Omental fat pad (tissue), 4 donors: ENCODE results near the gene EFNA5. TPM values are rescaled to one million over a fixed set of nuclear protein-coding genes. Genes with fewer than 3 reads are reported as not detected.
"Not testable (repeated sequence)": the region's sequence is repeated elsewhere in the genome, so short reads cannot be mapped to it uniquely, and the experiment has no call there.

Experiments
- ATAC-seq: fragments of 150-250 bp; one replicate; pipeline ENCODE4 v1.9.1; 2016; ENCODE audit warnings: mild to moderate bottlenecking, moderate library complexity; ENCODE audit not compliant: low FRiP score
- DNase-seq: peaks from one replicate; pipeline ENCODE4 v3.0.0-alpha.2; 2019; ENCODE audit warnings: low spot score
- total RNA-seq, 4 donors: library from RNA; depleted of rRNA; stranded (reverse); fragments of >200 nt; gene quantifications; one replicate each; pipeline ENCODE4 v1.1.0, GENCODE V29; 2016
- TF ChIP-seq, protein P1 (sequence below), 3 donors: fragments of 450-650 bp; IDR thresholded peaks; one replicate each; pipeline ENCODE4 v1.5.1; 2016 to 2017; ENCODE audit warnings: antibody characterized with exemption in 3 of 3, mild to moderate bottlenecking in 3 of 3, moderate library complexity in 2 of 3

The EFNA5 gene
- total RNA-seq, 4 donors from 2014 or later = 9.0 to 26.3 (median 14.0) TPM

DNA sequence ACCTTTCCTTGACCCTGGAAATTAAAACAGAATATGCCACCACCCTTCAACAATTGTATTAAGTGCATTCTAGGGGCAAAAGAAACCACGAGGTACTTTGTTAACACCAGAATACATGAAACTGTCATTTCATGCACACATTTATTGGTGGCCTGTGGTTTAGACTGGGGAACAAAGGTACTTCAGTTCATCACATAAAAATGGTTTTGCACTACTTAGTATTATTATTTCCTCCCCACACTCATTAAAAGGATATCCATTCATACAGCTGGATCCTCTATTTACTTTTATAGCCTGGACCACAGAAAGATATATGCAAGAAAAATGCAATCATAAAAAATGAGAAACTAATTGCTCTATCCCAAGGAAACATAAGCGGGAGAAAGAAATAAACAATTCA lies 230.9 kb downstream of the EFNA5 start:
- TF ChIP-seq, protein P1, sequence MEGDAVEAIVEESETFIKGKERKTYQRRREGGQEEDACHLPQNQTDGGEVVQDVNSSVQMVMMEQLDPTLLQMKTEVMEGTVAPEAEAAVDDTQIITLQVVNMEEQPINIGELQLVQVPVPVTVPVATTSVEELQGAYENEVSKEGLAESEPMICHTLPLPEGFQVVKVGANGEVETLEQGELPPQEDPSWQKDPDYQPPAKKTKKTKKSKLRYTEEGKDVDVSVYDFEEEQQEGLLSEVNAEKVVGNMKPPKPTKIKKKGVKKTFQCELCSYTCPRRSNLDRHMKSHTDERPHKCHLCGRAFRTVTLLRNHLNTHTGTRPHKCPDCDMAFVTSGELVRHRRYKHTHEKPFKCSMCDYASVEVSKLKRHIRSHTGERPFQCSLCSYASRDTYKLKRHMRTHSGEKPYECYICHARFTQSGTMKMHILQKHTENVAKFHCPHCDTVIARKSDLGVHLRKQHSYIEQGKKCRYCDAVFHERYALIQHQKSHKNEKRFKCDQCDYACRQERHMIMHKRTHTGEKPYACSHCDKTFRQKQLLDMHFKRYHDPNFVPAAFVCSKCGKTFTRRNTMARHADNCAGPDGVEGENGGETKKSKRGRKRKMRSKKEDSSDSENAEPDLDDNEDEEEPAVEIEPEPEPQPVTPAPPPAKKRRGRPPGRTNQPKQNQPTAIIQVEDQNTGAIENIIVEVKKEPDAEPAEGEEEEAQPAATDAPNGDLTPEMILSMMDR (IDR thresholded peaks at IDR 0.05) = no peak
- DNase-seq = no peak

DNA sequence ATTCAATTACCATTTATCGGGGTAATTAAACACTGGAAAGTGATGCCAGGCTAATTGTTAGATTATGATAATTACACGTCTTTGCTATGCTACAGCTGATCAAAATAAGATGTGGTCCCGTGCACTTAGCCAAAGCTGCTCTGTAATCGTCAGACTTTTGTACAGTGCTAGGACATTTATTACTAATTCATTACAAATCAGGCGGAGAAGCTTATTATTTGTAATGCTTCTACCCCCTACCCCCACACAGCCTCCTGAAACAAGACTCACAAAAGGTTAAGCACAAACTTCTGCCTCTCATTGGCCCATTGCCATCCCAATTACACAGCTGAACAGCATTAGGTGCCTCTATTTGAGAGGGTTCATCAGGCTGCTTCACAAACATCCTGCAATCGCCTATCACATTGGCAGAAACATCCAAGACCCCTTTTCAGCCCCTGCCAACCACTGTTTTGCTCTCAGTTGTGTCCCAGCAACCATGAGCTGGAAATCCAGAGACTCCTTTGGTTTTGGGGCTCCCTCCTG lies 232.7 kb downstream of the EFNA5 start:
- DNase-seq (no peak), ATAC-seq (no peak)
- TF ChIP-seq, protein P1 (IDR thresholded peaks at IDR 0.05) = no peak

More for the DNA sequence above, 230.9 kb downstream of the EFNA5 start:
- no peak for ATAC-seq

DNA sequence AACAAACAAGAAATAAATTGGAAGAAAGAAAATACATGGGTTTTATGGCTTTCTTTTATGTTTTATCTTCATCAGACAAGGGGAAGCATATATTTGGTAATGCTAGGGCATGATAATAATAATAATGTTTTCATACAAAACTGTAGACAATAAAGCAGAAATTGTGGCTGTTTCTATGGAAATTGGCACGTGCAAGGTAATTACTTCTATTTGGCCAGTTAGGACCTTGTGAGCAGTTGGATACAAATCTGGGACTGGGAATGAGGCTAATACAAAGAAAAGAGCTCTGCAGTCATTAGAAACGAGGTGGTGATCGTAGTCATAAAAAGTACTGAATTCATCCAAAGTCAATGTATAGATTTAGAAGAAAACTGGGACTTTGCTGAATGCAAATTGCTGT lies 233.6 kb downstream of the EFNA5 start:
- no peak for ATAC-seq
- no peak for DNase-seq
- TF ChIP-seq, protein P1 (IDR thresholded peaks at IDR 0.05) = no peak

DNA sequence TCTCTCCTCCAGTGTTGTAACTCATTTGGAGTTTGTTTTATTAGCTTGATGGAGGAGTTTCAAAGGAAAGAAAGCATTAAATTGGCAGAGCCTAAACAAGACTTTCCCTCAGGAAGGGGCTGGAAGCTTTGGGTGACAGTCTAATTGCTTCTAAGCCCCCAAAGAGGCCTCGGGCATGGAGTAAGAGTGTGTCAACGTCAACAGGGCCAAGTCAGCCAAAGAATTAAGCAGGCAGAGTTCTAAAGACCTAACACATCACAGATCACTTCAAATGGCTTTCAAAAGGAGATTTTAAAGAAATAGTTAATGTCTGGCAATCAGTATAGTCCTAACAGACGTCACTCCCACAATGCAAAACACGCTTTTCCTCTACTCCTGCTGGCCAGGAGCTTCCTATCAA lies 234.5 kb downstream of the EFNA5 start:
- TF ChIP-seq, protein P1 (IDR thresholded peaks at IDR 0.05) = no peak
- ATAC-seq (no peak), DNase-seq (no peak)

DNA sequence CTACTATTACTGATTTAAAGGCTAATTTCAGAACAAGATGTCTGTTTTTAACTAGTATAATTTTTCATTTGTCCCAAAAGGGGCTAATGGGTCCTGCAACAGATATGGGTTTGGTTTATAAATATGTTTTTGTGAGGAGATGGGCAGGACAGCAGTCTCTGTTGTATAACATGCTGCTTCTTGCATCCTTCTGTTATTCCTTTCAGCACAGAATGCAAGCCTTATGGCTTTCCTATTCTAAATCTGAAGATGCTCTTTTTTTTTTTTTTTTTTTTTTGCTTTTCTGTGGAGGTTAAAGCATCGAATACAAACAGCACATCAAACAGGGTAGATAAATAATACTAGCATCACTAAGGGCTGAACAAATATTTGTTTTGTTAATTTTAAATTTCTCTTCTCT lies 235.7 kb downstream of the EFNA5 start:
- no peak for DNase-seq
- TF ChIP-seq, protein P1 (IDR thresholded peaks at IDR 0.05) = no peak
- no peak for ATAC-seq

DNA sequence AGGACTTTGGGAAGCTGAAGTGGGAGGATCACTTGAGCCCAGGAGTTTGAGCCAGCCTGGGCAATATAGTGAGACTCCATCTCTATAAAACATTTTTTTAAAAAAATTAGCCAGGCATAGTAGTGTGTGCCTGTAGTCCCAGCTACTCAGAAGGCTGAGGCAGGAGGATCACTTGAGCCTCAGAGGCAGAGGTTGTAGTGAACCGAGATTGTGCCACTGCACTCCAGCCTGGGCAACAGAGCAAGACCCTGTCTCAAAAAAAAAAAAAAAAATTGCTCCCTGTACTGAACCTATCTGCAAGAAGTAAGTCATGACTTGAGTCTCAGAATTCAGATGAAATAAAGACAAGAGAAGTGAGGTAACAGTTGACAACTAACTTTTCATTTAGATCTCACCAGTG lies 237.1 kb downstream of the EFNA5 start:
- ATAC-seq, DNase-seq: not testable (repeated sequence)

DNA sequence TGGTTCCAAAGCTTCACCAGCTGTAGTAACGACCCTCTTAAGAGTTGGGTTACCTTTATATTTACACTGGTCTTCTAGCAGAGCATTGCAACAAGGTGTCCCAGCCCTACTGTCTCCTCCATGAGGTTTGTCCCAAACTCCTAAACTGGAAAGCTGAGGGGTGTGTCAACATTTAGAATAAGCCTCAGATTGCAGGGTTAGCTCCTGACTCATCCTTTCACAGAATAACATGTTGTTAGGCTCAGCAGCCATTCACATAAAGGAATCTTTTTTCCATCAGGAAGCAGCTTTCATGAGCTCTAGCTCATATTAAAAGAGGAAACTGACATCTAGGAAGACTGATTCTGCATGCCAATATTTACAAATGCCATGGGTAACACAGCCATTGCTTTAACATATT lies 238.7 kb downstream of the EFNA5 start:
- TF ChIP-seq, protein P1 (IDR thresholded peaks at IDR 0.05) = no peak
- ATAC-seq (peak; percentile 35), DNase-seq (no peak)

DNA sequence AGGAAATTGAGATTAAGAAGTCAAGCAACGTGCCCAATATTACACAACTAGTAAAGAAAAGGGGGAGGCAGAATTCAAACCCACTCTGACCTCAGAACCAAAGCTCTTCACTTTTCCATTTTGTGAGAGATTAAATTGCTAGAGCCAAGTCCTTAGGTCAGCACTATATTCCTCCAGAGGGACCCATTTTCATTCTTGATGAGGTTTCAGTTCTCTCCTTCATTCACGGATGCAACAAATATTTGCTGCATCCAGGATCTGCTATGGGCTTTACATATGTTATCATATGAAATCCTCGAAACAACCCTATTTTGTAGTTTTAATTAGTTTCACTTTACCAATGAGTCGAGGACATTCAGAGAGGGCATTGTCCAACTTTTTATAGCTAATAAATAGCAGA lies 239.2 kb downstream of the EFNA5 start:
- DNase-seq (no peak), ATAC-seq (no peak)
- TF ChIP-seq, protein P1 (IDR thresholded peaks at IDR 0.05) = no peak
